Measurements from ENCODE around the gene CACNA1C. TPM values are rescaled to one million over a fixed set of nuclear protein-coding genes. Genes with fewer than 3 reads are reported as not detected.

The CACNA1C gene
- total and polyA plus RNA-seq, 2 donors (not counting 1 experiment from before 2014, with no cell fraction given), result 7.6 to 11.4 TPM

- Histone ChIP-seq H3K9me3 (ENCODE audit: control insufficient read depth, insufficient read depth, low read depth, low read length) (no peaks in the 10 kb centered on the region), H3K27me3 (ENCODE audit: control insufficient read depth, insufficient read depth, low read length) (no peaks in the 10 kb centered on the region), H3K36me3 (ENCODE audit: control insufficient read depth, insufficient read depth, low read length) (no peaks in the 10 kb centered on the region), H3K4me1 (ENCODE audit: control insufficient read depth, extremely low read depth, insufficient read depth, low read length) (peaks cover 26% of the 10 kb centered on the region), H3K4me2 (ENCODE audit: extremely low read depth, insufficient read depth, low read length) (no peak overlapping the region), H2AFZ (ENCODE audit: low read length) (no peak overlapping the region), H3K27ac (ENCODE audit: insufficient read depth, low read length) (no peak overlapping the region), H4K20me1 (ENCODE audit: control insufficient read depth, extremely low read depth, insufficient read depth, low read length) (no peaks in the 10 kb centered on the region), H3K4me3 (replicated peaks in 1 of 4; ENCODE audit: control extremely low read depth in 1 of 4, insufficient read depth in 1 of 4, low read depth in 3 of 4, low read length in 4 of 4) (no peak overlapping the region), H3K9ac (ENCODE audit: insufficient read depth, low read length) (no peak overlapping the region), H3K79me2 (ENCODE audit: control insufficient read depth, insufficient read depth, low read length) (no peaks in the 10 kb centered on the region)
- no peak for TF ChIP-seq CTCF (conservative IDR thresholded peaks at IDR 0.05 in 1 of 2, IDR thresholded peaks at IDR 0.05 in 1 of 2; ENCODE audit: low read depth in 1 of 2, low read length in 2 of 2)
- no peak for TF ChIP-seq EZH2 (IDR thresholded peaks at IDR 0.05; ENCODE audit: low read length, missing control alignments)
- DNase-seq (ENCODE audit: low read depth in 2 of 2), result no peak
Observed at GRCh38 chr12:2271961-2272360, 219.2 kb downstream of the CACNA1C start.

- H3K4me1 ChIP-seq (ENCODE audit: control insufficient read depth, extremely low read depth, insufficient read depth, low read length), result peaks cover 15% of the 10 kb centered on the region
- peak; percentile 58 to 70 for DNase-seq (ENCODE audit: low read depth in 2 of 2)
- no peaks in the 10 kb centered on the region for H3K9me3 ChIP-seq (ENCODE audit: control insufficient read depth, insufficient read depth, low read depth, low read length)
- no peak overlapping the region for H3K4me3 ChIP-seq (replicated peaks in 1 of 4; ENCODE audit: control extremely low read depth in 1 of 4, insufficient read depth in 1 of 4, low read depth in 3 of 4, low read length in 4 of 4)
- no peak overlapping the region for H3K9ac ChIP-seq (ENCODE audit: insufficient read depth, low read length)
- H3K79me2 ChIP-seq (ENCODE audit: control insufficient read depth, insufficient read depth, low read length), result no peaks in the 10 kb centered on the region
- TF ChIP-seq CTCF (conservative IDR thresholded peaks at IDR 0.05 in 1 of 2, IDR thresholded peaks at IDR 0.05 in 1 of 2; ENCODE audit: low read depth in 1 of 2, low read length in 2 of 2) (peak; percentile 46 to 67), EZH2 (IDR thresholded peaks at IDR 0.05; ENCODE audit: low read length, missing control alignments) (no peak)
- no peaks in the 10 kb centered on the region for H3K27me3 ChIP-seq (ENCODE audit: control insufficient read depth, insufficient read depth, low read length)
- H4K20me1 ChIP-seq (ENCODE audit: control insufficient read depth, extremely low read depth, insufficient read depth, low read length), result no peaks in the 10 kb centered on the region
- peak overlapping the region; percentile 40 for H3K4me2 ChIP-seq (ENCODE audit: extremely low read depth, insufficient read depth, low read length)
- H3K36me3 ChIP-seq (ENCODE audit: control insufficient read depth, insufficient read depth, low read length), result no peaks in the 10 kb centered on the region
- no peak overlapping the region for H2AFZ ChIP-seq (ENCODE audit: low read length)
- H3K27ac ChIP-seq (ENCODE audit: insufficient read depth, low read length), result peak overlapping the region; percentile 24
Observed at GRCh38 chr12:2273288-2273687, 220.5 kb downstream of the CACNA1C start.

GRCh38 chr12:2273751-2274150, 221.0 kb downstream of the CACNA1C start:
- Histone ChIP-seq H2AFZ (ENCODE audit: low read length) (no peak overlapping the region), H3K36me3 (ENCODE audit: control insufficient read depth, insufficient read depth, low read length) (no peaks in the 10 kb centered on the region), H3K9me3 (ENCODE audit: control insufficient read depth, insufficient read depth, low read depth, low read length) (no peaks in the 10 kb centered on the region), H3K4me2 (ENCODE audit: extremely low read depth, insufficient read depth, low read length) (peak overlapping the region; percentile 40), H3K4me3 (replicated peaks in 1 of 4; ENCODE audit: control extremely low read depth in 1 of 4, insufficient read depth in 1 of 4, low read depth in 3 of 4, low read length in 4 of 4) (no peak overlapping the region), H4K20me1 (ENCODE audit: control insufficient read depth, extremely low read depth, insufficient read depth, low read length) (no peaks in the 10 kb centered on the region), H3K9ac (ENCODE audit: insufficient read depth, low read length) (no peak overlapping the region), H3K79me2 (ENCODE audit: control insufficient read depth, insufficient read depth, low read length) (no peaks in the 10 kb centered on the region), H3K27ac (ENCODE audit: insufficient read depth, low read length) (peak overlapping the region; percentile 24), H3K27me3 (ENCODE audit: control insufficient read depth, insufficient read depth, low read length) (no peaks in the 10 kb centered on the region), H3K4me1 (ENCODE audit: control insufficient read depth, extremely low read depth, insufficient read depth, low read length) (peaks cover 11% of the 10 kb centered on the region)
- no peak for DNase-seq (ENCODE audit: low read depth in 2 of 2)
- TF ChIP-seq CTCF (conservative IDR thresholded peaks at IDR 0.05 in 1 of 2, IDR thresholded peaks at IDR 0.05 in 1 of 2; ENCODE audit: low read depth in 1 of 2, low read length in 2 of 2), result no peak
- TF ChIP-seq EZH2 (IDR thresholded peaks at IDR 0.05; ENCODE audit: low read length, missing control alignments), result no peak
